Neural cell (in vitro differentiated cells): Measurements from ENCODE around the gene GFAP. TPM values are rescaled to one million over a fixed set of nuclear protein-coding genes. Genes with fewer than 3 reads are reported as not detected.

Experiments used
- H2AFZ ChIP-seq: fragments of 200-600, 300-800 bp; sonication (generic), shearing (Covaris generic); 2 replicates; pipeline ENCODE4 v1.6.0; 2014; ENCODE audit warnings: low read depth, mild to moderate bottlenecking, antibody characterized with exemption, low read length, moderate library complexity
- H3F3A ChIP-seq: fragments of 200-600 bp; shearing (Covaris generic); 2 replicates; pipeline ENCODE4 v1.6.1; 2016; ENCODE audit warnings: mild to moderate bottlenecking, moderate library complexity, mixed read lengths, antibody characterized with exemption, low read length; ENCODE audit not compliant: insufficient read depth, poor library complexity, severe bottlenecking
- H3K27ac ChIP-seq: fragments of 200-600, 300-800 bp; sonication (generic), shearing (Covaris generic); 2 replicates; pipeline ENCODE4 v1.5.1; 2014; ENCODE audit warnings: mild to moderate bottlenecking, low read length, moderate library complexity
- H3K27me3 ChIP-seq: fragments of 300-800, 200-600 bp; sonication (generic), shearing (Covaris generic); 2 replicates; pipeline ENCODE4 v1.6.0; 2014; ENCODE audit warnings: mild to moderate bottlenecking, low read depth, low read length, moderate library complexity; ENCODE audit not compliant: insufficient read depth
- H3K36me3 ChIP-seq: fragments of 300-800, 200-600 bp; sonication (generic), shearing (Covaris generic); 2 replicates; pipeline ENCODE4 v1.5.1; 2014; ENCODE audit warnings: mild to moderate bottlenecking, antibody characterized with exemption, low read length, moderate library complexity; ENCODE audit not compliant: insufficient read depth
- H3K4me2 ChIP-seq: fragments of 300-800, 200-600 bp; sonication (generic), shearing (Covaris generic); 2 replicates; pipeline ENCODE4 v1.6.0; 2014; ENCODE audit warnings: mild to moderate bottlenecking, low read length
- H3K4me3 ChIP-seq: fragments of 300-800, 200-600 bp; sonication (generic), shearing (Covaris generic); 2 replicates; pipeline ENCODE4 v1.5.1; 2014; ENCODE audit warnings: mild to moderate bottlenecking, low read length, moderate library complexity
- H3K79me2 ChIP-seq: fragments of 200-600 bp; shearing (Covaris generic); replicated peaks from 2 replicates; pipeline ENCODE4 v1.6.0; 2014; ENCODE audit warnings: mild to moderate bottlenecking, low read length, moderate library complexity; ENCODE audit not compliant: insufficient read depth
- H3K9ac ChIP-seq: fragments of 300-800, 200-600 bp; sonication (generic), shearing (Covaris generic); 2 replicates; pipeline ENCODE4 v1.6.1; 2016; ENCODE audit warnings: mild to moderate bottlenecking, low read length, mixed read lengths
- H3K9me2 ChIP-seq: fragments of 200-600 bp; shearing (Covaris generic); 2 replicates; pipeline ENCODE4 v1.6.1; 2016; ENCODE audit warnings: mild to moderate bottlenecking, low read length, mixed read lengths; ENCODE audit not compliant: insufficient read depth
- H3K9me3 ChIP-seq: fragments of 200-600, 300-800 bp; sonication (generic), shearing (Covaris generic); 2 replicates; pipeline ENCODE4 v1.6.1; 2016; ENCODE audit warnings: mild to moderate bottlenecking, mixed run types, low read length, moderate library complexity, mixed read lengths
- H4K20me1 ChIP-seq: fragments of 200-600 bp; shearing (Covaris generic); 2 replicates; pipeline ENCODE4 v1.6.1; 2016; ENCODE audit warnings: mild to moderate bottlenecking, mixed run types; ENCODE audit not compliant: insufficient read depth
- CTCF ChIP-seq: fragments of 450-650 bp; IDR thresholded peaks from 2 replicates; pipeline ENCODE4 v1.5.1; 2014; ENCODE audit warnings: antibody characterized with exemption, mild to moderate bottlenecking, moderate library complexity; ENCODE audit not compliant: poor library complexity, severe bottlenecking
- EP300 ChIP-seq: fragments of 450-650 bp; conservative IDR thresholded peaks from 2 replicates; pipeline ENCODE4 v1.6.1; 2014; ENCODE audit warnings: antibody characterized with exemption, mild to moderate bottlenecking, moderate library complexity; ENCODE audit not compliant: poor library complexity, severe bottlenecking
- EZH2 ChIP-seq: fragments of 200-600, 300-800 bp; shearing (Covaris generic), sonication (generic); IDR thresholded peaks from 2 replicates; pipeline ENCODE4 v1.6.1; 2014; ENCODE audit warnings: antibody characterized with exemption, low read length, borderline replicate concordance, mild to moderate bottlenecking; ENCODE audit not compliant: insufficient read depth, poor library complexity, severe bottlenecking
- MXI1 ChIP-seq: fragments of 450-650 bp; conservative IDR thresholded peaks from 2 replicates; pipeline ENCODE4 v1.6.1; 2014; ENCODE audit warnings: antibody characterized with exemption, mild to moderate bottlenecking; ENCODE audit not compliant: poor library complexity, severe bottlenecking
- POLR2AphosphoS5 ChIP-seq: IDR thresholded peaks from 2 replicates; pipeline ENCODE4 v1.6.1; 2012
- RAD21 ChIP-seq: fragments of 450-650 bp; conservative IDR thresholded peaks from 2 replicates; pipeline ENCODE4 v1.6.1; 2014; ENCODE audit warnings: antibody characterized with exemption, mild to moderate bottlenecking, moderate library complexity
- SMC3 ChIP-seq: fragments of 450-650 bp; conservative IDR thresholded peaks from 2 replicates; pipeline ENCODE4 v1.6.1; 2014; ENCODE audit warnings: antibody characterized with exemption, mild to moderate bottlenecking, moderate library complexity; ENCODE audit not compliant: poor library complexity
- TAF1 ChIP-seq: IDR thresholded peaks from 2 replicates; pipeline ENCODE4 v1.6.1; 2012; ENCODE audit warnings: low read depth
- polyA plus RNA-seq: library from polyadenylated mRNA; depleted of rRNA; stranded (reverse); fragments of >200 nt; gene quantifications from 2 replicates; pipeline ENCODE4 v1.2.3, GENCODE V29; 2014
- TF ChIP-seq, protein P1 (sequence below): IDR thresholded peaks from 2 replicates; pipeline ENCODE4 v1.6.1; 2012; ENCODE audit warnings: borderline replicate concordance

GFAP gene
- polyA plus RNA-seq, 1 donor from 2014 or later: not detected

- Histone ChIP-seq H4K20me1 (no peaks in the 10 kb centered on the region), H3K79me2 (peaks cover 20% of the 10 kb centered on the region), H2AFZ (peak overlapping the region; percentile 43)
Observed at GRCh38 chr17:44898768-44899073, 16.6 kb downstream of the GFAP start.

DNA sequence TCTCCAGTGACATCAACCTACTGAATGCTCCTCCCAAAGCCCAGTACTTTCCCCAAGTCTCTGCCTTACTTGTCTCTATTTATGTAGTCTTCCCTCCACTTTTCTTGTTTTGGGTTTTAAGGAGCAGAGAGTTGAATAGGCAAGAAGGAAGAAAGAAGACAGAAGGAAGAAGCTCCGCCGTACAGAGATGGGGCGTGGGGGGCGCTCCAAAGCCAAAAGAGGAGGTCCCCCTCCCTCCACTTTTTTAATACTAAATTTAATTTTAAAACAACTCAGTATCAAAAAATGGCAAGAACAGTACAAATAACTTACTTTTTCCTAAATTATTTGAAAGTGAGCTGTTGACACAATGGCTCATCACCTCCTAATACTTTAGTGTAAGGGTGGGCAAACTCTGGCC is 20.7 kb downstream of the GFAP start:
- H3K4me3 ChIP-seq: no peak overlapping the region
- H3K36me3 ChIP-seq: no peaks in the 10 kb centered on the region
- TF ChIP-seq TAF1: no peak
- TF ChIP-seq EP300: no peak
- no peak for TF ChIP-seq CTCF
- no peaks in the 10 kb centered on the region for H3K9me2 ChIP-seq
- no peaks in the 10 kb centered on the region for H3F3A ChIP-seq
- H3K27me3 ChIP-seq: no peaks in the 10 kb centered on the region
- no peak overlapping the region for H3K9ac ChIP-seq
- H3K79me2 ChIP-seq: peaks cover 20% of the 10 kb centered on the region
- H3K27ac ChIP-seq: no peak overlapping the region
- H3K4me2 ChIP-seq: no peak overlapping the region
- no peaks in the 10 kb centered on the region for H4K20me1 ChIP-seq
- no peaks in the 10 kb centered on the region for H3K9me3 ChIP-seq
- H2AFZ ChIP-seq: no peak overlapping the region

More at GRCh38 chr17:44898768-44899073, 16.6 kb downstream of the GFAP start:
- no peaks in the 10 kb centered on the region for H3F3A ChIP-seq
- no peaks in the 10 kb centered on the region for H3K36me3 ChIP-seq
- peak overlapping the region; percentile 99 for H3K4me2 ChIP-seq
- H3K4me3 ChIP-seq: peak overlapping the region; percentile 84
- no peaks in the 10 kb centered on the region for H3K9me3 ChIP-seq
- no peaks in the 10 kb centered on the region for H3K9me2 ChIP-seq
- TF ChIP-seq EZH2: no peak
- TF ChIP-seq POLR2AphosphoS5: no peak
- TF ChIP-seq, protein P1, sequence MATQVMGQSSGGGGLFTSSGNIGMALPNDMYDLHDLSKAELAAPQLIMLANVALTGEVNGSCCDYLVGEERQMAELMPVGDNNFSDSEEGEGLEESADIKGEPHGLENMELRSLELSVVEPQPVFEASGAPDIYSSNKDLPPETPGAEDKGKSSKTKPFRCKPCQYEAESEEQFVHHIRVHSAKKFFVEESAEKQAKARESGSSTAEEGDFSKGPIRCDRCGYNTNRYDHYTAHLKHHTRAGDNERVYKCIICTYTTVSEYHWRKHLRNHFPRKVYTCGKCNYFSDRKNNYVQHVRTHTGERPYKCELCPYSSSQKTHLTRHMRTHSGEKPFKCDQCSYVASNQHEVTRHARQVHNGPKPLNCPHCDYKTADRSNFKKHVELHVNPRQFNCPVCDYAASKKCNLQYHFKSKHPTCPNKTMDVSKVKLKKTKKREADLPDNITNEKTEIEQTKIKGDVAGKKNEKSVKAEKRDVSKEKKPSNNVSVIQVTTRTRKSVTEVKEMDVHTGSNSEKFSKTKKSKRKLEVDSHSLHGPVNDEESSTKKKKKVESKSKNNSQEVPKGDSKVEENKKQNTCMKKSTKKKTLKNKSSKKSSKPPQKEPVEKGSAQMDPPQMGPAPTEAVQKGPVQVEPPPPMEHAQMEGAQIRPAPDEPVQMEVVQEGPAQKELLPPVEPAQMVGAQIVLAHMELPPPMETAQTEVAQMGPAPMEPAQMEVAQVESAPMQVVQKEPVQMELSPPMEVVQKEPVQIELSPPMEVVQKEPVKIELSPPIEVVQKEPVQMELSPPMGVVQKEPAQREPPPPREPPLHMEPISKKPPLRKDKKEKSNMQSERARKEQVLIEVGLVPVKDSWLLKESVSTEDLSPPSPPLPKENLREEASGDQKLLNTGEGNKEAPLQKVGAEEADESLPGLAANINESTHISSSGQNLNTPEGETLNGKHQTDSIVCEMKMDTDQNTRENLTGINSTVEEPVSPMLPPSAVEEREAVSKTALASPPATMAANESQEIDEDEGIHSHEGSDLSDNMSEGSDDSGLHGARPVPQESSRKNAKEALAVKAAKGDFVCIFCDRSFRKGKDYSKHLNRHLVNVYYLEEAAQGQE: no peak
- no peak for TF ChIP-seq MXI1
- no peak for TF ChIP-seq CTCF
- no peak for TF ChIP-seq SMC3
- TF ChIP-seq EP300: no peak
- TF ChIP-seq RAD21: no peak
- no peak for TF ChIP-seq TAF1
- H3K27ac ChIP-seq: peak overlapping the region; percentile 90
- peak overlapping the region; percentile 81 for H3K9ac ChIP-seq
- no peaks in the 10 kb centered on the region for H3K27me3 ChIP-seq
